GM19397 (cell line): ENCODE results near the gene RANGAP1.
"Not testable (repeated sequence)": the region's sequence is repeated elsewhere in the genome, so short reads cannot be mapped to it uniquely, and the experiment has no call there.

Experiments used
- ATAC-seq: cut with Tn5 transposase; IDR thresholded peaks from one replicate; pipeline ENCODE4 v1.9.1; 2021; ENCODE audit warnings: mild to moderate bottlenecking, moderate library complexity; ENCODE audit not compliant: unreplicated experiment

RANGAP1 gene

DNA sequence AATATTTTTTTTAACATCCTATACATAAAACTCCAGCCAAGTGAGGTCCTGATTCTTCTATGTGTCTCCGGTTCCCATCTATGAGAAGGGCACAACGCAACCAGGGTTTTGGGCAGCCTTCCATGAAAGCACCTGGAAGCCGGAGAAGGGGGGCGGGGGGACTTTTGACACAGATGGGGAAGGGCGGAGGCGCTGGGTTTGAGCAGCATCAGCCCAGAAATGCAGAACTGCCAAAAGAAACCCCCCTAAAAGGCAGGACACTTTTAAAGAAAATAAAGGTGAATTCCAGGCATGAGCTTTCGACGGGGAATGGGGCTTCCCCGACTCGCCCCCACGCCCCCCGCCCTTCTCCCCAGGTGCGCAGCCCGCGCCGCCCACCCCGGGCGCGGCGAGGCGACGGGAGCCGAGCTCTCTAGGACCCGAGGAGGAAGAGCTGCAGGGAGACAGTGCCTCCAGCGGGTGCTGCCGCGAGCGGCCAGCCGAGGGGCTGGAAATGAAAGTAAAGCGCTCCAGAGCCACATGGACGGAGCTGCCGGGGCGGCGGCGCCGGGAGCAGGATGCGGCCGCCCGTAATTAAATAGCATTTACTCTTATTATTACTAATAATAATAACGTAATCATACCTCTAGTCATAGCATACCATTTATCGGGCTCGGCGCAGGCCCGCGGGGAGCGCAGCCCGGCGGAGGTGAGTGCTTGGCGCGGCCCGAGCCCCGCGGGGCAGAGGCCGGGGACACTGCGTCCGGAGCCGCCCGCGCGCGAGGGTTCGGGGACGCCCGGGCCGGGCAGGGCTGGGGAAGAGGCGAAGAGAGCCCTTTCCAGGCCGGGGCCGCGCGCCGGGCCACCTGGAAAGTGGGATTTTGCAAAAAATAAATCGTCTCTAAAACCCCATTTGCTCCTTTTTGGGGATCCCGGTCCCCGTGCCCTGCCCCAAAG is 15.4 kb upstream of the RANGAP1 start, which contains the start of gene ZC3H7B:
Gene ZC3H7B (plus strand): TSS at position 441 of the 936 bp plus-strand sequence. CDS start 19,136 bp downstream, outside the sequence.
- ATAC-seq, result peak; percentile 86

DNA sequence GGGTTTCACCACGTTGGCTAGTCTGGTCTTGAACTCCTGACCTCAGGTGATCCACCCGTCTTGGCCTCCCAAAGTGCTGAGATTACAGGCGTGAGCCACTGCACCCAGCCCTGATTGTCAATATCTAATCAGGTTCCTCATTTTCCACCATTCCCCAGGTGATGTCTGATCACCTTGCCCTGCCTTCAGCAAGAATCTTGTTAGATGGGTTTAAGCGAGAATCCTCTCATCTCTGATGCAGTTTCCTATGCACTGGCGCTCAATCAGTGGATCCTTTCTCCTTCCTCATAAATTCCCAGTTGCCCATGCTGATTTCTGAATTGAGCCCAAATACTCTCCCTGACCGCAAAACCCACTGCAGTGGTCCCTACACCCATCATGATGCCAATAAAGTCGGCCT is 14.7 kb upstream of the RANGAP1 start:
- ATAC-seq, result no peak

DNA sequence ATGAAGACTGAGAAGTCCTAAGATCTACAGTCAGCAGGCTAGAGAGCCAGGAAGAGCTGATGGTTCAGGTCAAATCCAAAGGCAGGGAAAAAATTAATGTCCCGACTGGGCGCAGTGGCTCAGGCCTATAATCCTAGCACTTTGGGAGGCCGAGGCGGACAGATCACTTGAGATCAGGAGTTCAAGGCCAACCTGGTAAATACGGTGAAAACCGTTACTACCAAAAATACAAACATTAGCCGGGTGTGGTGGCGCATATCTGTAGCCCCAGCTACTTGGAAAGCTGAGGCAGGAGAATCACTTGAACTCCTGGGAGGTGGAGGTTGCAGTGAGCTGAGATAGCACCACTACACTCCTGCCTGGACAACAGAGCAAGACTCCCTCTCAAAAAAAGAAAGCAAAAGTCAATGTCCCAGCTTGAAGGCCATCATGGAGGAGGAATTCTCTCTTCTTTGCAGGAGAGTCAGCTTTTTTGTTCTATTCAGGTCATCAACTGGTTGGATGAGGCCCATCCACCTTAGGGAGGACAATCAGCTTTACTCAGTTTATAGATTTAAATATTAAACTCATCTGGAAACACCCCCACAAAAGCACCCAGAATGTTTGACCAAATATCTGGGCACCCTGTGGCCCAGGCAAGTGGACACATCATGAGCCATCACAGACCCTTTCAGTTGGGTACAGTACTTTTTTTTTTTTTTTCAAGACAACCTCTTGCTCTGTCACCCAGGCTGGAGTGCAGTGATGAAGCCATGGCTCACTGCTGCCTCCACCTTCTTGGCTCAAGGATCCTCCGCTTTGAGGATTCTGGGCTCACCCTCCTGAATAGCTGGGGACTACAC is 11.1 kb upstream of the RANGAP1 start:
- no peak for ATAC-seq

DNA sequence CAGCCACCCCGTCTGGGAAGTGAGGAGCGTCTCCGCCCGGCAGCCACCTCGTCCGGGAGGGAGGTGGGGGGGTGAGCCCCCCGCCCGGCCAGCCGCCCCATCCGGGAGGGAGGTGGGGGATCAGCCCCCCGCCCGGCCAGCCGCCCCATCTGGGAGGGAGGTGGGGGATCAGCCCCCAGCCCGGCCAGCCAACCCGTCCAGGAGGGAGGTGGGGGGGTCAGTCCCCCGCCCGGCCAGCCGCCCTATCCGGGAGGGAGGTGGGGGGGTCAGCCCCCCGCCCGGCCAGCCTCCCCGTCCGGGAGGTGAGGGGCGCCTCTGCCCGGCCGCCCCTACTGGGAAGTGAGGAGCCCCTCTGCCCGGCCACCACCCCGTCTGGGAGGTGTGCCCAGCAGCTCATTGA is 8.8 kb upstream of the RANGAP1 start:
- ATAC-seq, result not testable (repeated sequence)

DNA sequence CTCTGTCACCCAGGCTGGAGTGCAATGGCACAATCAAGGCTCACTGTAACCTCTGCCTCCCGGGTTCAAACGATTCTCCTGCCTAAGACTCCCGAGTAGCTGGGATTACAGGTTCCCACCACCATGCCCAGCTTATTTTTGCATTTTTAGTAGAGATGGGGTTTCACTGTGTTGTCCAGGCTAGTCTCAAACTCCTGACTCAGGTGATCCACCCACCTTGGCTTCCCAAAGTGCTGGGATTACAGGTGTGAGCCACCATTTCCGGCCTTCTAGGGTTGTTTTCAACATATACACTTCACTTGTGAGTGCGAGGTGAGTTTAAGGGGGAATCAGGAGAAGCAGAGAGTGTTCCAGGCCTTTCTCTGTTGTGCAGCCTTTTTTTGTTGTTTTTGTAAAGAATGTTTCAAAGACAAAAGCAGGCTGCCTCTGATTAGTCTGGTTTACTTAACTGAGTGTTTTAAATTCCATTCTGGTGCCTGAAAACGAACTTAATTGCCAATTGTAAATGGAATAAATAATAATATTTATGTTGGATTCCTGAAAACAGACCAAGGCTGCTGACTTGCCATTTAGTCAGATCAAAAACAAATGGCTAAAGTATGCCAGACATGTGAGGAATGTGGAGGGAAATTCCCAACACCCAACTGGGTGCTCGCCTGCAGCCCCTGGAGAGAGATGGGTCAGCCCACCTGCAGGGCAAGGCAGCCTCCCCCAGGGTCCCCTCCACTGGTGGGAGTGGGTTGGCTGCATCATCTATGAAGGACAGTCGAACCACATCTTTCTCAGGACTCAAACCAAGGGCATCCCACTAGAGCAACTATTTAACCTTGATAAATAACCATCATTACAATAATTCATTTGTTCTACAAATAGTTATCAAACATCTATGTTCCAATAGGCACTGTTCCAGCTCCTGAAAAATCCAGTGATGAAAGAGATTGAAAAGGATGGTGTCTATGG is 4.6 kb upstream of the RANGAP1 start:
- no peak for ATAC-seq

DNA sequence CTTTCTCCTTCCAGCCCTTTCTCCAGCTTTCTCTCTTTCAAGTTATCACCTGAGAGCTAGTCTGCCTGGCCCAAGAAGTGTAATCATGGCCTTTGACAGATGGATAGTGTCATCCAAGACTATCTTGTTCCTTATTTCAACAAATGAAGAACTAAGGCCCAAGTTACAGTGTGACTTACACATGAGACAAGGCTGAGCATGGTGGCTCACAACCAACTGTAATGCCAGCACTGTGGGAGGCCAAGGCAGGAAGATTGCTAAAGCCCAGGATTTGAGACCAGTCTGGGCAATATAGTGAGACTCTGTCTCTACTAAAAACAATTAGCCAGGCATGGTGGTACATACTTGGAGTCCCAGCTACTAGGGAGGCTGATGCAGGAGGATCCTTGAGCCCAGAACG is 3.7 kb upstream of the RANGAP1 start:
- ATAC-seq, result no peak

DNA sequence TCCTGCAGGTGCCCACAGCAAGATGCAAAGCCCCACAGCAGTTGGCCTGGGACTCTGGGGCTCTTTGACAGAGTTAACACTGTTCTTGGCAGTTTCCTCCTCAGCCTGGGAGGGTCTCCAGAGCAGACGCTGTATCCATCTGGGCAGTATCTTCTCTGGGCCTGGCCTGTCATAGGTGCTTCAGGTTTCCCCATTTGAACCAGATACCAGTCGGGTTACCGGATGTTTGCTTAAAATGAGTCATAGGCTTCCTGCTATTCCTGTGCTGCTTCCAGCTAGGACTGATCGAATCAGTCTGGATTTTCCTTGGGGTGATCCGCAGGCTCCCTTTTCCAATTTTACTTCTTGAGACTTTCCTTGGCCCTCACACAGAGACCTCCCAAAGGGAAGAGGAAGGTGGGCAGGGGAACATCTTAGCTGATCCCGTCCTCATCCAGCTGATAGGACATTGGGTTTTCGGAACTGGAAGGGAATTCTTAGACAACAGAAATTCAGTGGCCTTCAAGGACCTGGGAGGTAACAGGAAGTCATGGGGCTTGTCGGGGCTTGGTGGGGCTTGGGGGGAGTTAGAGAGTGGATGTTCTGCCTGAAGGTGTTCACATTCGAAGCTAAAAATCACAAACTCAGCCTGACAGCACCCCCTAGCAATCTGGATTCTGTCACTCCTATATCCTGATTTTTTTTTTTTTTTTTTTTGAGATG is 2.4 kb upstream of the RANGAP1 start:
- ATAC-seq, result no peak

DNA sequence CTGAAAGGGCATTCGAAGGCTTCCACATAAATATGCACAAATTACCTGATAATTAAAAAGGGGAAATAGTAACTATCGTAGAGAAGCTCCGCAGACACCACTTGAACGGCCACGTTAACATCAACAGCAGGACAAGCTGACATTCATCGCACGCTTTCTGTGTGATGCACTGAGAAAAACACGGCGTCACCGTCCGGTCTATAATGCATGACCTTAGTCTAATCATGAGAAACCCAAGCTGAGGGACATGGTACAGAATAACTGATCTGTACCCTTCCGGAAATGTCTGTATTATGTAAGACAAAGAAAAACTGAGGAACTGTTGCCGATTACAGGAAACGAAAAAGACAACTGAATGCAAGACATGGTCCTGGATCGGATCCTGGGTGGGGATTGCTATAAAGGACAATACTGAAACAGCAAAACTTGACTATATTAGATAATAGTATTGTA is 678 bp upstream of the RANGAP1 start:
- peak; percentile 6 for ATAC-seq

DNA sequence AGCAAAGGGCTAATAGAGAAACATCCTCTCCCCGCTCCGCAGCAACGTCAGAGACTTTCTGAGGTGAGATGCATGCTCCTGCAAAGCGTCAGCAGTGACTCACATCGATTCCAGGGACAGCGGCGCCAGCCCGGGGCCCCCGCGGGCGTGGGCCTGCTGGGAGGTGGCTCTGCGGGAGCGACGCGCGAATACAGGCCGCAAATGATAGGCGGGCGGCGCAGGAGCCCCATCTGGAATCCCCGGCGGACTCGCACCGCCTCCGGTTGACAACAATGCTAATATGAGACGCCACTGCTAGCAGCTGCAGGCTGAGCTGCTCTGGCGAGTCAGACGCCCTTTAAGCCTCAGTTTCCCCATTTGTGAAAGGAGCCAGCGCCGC is 557 bp downstream of the RANGAP1 start:
- peak; percentile 4 for ATAC-seq

DNA sequence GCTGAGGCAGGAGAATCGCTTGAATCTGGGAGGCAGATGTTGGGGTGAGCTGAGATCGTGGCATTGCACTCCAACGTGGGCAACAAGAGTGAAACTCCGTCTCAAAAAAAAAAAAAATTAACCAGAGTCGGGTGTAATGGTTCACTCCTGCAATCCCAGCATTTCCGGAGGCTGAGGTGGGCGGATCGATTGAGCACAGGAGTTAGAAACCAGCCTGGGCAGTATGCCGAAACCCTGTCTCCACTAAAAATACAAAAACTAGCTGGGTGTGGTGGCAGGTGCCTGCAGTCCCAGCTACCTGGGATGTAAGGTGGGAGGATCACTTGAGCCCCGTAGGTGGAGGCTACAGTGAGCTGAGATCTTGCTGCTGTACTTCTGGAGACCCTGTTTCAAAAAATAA is 1.5 kb downstream of the RANGAP1 start:
- ATAC-seq, result no peak

DNA sequence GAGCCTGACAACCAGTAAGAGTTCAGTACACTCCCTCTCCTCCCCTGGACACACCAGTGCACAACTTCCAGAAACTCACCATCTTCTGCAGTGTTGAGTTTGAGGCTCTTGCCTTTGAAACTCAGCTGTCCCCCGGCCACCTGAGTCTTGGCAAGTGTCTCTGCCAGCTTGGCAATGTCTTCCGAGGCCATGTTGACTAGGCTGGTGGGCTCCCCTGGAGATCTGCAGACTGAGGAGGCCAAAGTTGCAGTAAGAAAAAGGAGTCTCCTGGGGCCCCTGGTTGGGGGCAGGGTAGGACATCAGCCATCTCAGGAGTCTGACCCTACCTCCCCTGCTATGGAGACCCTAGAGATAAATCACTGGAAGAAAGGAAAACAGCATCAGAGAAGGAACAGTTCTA is 5.1 kb downstream of the RANGAP1 start:
- ATAC-seq, result no peak

DNA sequence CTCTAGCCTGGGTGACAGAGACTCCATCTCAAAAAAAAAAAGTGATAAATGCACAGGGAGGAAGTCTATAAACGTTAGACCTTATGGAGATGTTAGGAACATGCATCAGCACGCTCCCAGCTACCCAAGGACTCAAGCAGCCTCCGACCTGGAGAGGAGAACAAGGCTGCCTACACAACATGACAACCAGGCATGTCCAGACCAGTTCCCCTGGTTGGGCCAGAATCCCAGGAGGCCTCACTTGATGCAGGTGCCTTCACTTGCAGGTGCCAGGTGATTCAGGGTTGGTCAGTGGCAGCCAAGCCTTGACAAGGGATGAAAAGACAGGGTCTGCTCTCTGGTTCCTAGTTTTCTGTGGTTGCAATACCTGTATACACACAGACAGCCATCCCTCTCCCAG is 5.9 kb downstream of the RANGAP1 start:
- no peak for ATAC-seq

DNA sequence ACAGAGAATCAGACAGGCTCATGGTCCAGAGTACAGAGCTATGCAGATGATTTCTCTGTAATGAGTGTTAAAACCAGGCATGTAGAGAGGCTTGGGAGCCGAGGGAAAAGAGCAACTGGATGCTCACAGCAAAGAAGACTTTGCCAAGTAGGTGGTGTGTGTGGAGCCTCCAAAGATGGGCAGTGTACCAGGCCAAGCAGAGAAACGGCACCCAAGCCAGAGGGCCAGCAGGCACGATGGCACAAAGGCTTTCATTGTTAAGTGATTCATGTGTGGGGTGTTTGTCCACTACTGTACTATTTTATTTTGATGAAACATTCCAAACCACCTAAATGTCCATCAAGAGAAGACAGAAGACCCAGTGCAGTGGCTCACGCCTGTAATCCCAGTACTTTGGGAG is 11.1 kb downstream of the RANGAP1 start:
- no peak for ATAC-seq

DNA sequence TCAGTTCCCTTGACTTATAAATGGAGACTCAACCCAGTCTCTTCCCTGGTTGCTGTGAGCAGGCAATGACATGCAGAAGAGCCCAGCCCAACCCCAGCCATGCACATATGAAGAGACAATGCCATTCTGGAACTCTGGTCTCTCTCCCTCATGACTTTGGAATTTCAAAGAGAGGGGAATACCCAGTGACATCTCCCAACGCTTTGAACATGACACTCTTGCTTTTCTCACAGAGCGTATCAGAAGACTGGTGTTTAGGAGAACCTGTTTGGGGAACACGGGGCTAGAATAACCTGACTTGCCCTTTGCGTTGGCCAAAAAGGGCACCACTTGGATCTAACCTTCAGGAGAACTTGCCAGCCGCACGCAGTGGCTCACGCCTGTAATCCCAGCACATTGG is 12.9 kb downstream of the RANGAP1 start:
- no peak for ATAC-seq

DNA sequence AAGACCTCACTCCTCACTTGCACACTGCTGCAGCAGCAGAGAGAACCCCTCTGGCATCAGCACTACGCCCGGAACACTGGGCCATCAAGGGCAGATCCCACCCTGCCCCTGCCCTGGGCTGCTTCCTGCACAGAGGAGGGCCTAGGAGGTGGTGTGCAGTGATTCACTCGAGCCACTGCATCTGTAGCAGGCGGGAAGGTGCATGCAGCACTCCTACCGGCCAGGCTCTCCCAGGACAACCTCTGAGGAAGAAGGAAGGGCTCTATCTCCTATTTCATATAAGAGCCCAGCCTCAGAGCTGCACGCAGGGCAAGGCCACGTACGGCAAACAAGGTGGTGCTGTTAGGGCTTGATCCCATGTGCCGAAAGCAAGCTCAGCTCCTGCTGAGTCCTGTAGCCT is 14.2 kb downstream of the RANGAP1 start:
- ATAC-seq, result no peak

DNA sequence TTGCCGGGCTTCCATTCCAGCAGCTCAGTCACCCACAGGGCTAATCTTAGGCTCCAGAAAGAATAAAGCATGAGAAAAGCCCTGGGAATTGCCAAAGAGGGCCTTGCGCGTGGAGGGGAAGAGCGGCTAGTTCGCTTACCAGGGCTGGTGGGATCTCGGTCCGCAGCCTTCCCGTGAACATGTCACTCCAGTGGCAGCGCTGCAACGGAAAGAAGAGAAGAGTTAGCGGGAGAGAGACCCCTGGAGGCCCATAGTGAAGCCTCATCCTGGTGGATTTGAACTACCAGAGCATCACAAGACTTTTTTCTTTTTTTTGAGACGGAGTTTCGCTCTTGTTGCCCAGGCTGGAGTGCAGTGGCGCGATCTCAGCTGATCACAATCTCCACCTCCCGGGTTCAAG is 18.0 kb downstream of the RANGAP1 start:
- no peak for ATAC-seq

DNA sequence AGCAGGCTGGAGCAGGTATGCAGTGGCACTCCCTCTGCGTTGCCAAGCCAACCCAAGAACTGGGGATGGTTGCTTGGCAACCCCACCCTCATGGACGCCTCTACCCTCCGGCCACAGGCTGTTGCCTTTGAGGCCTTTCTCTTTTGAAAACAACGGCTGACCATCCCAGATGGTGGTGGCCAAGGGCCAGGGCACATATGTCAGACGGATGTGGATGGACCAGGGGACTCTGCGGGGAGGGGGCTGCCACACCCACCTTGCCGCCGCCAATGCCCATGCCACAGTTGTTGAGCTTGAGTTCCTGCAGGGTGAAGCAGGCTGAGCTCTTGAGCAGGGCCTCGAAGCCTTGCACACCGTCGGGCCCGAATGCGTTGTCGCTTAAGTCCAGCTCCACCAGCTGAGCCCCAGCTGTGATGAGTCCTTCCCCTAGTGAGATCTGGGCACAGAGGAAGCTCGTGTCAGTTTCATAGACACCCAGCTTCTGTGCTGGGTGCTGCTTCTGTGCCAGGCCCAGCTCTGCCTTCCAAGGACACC is 21.5 kb downstream of the RANGAP1 start:
- ATAC-seq, result no peak

DNA sequence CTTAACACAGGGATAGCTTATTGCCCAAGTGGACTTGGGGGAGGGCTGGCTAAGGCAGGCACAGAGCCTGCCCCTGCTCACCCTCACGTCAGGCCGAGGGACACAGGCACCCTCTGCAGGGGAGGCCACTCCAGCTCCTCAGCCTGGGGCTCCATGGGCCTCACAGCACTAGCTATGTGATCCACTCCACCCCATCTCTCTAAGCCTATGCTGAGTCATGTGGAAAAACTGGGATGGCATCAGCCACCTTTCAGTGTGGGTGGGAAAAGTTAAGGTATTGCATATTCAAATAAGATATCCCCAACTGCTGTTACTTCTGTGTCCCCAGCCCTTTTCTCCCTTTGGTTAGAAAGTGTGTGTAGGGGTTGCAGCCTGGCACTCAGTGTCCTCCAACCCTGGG is 22.3 kb downstream of the RANGAP1 start:
- ATAC-seq, result no peak

DNA sequence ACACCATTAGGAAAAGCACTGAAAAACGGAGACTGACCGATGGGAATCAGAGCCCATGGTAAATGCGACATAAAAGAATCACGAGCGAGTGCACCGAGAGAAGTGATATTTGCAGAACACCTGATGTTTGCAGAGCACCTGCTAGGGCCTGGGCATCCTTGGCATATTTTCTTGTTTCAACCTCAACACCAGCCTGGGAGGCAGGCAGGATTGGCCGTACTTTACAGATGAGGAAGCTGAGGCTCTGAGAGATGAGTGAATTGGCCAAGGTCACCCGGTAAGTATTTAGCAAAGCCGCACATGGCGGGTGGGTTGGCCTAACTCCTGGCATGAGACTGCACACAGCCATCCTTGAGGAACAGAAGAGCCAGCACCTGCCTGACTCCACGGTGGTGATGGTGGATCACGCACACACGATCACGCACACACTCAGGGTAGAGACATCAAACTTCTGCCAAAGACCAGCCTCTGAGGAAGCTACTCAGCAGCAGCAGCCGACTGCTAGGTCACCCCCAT is 23.7 kb downstream of the RANGAP1 start:
- ATAC-seq, result no peak
